GM11168 (cell line): ENCODE data around the gene NXNL1.

Experiments
- in situ Hi-C: fragments of 300-500 bp; cut with MboI; formaldehyde crosslinking; loops from one replicate; pipeline ENCODE4 v1.12.0; 2022; ENCODE audit warnings: low sequenced_read_pairs; ENCODE audit not compliant: unreplicated experiment

Gene NXNL1

GRCh38 chr19:17466487-17466850 lies 5.7 kb upstream of the NXNL1 start:
- in situ Hi-C loops, result no loop called here

DNA sequence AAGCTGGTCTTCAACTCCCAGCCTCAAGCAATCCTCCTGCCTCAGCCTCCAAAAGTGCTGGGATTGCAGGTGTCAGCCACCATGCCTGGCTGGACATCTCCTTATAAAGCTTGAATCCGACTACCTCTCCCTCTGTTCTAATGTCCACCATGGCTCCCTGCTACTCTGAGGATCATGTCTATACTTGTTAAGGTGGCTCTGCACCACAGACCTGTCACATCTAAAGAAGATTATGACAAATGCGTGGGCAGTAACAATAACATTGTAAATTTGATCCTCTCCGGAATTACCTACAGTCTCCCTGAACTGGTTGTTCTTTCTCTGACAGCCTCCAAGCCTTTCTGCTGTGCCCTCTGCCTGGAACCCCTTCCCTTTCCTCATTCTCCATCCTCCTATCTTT lies 1.8 kb downstream of the NXNL1 start:
- in situ Hi-C loops, result no loop called here

- in situ Hi-C loops, result no loop called here
Observed at GRCh38 chr19:17457616-17458015, 3.1 kb downstream of the NXNL1 start.

GRCh38 chr19:17456127-17456526 lies 4.6 kb downstream of the NXNL1 start:
- in situ Hi-C loops, result no loop called here

GRCh38 chr19:17455308-17456123 lies 5.2 kb downstream of the NXNL1 start:
- in situ Hi-C loops, result no loop called here

- in situ Hi-C loops, result no loop called here
Observed at GRCh38 chr19:17454576-17455071, 6.1 kb downstream of the NXNL1 start.

- in situ Hi-C loops, result no loop called here
Observed at GRCh38 chr19:17451820-17452219, 8.9 kb downstream of the NXNL1 start.

GRCh38 chr19:17450264-17451075 lies 10.3 kb downstream of the NXNL1 start:
- in situ Hi-C loops, result no loop called here

DNA sequence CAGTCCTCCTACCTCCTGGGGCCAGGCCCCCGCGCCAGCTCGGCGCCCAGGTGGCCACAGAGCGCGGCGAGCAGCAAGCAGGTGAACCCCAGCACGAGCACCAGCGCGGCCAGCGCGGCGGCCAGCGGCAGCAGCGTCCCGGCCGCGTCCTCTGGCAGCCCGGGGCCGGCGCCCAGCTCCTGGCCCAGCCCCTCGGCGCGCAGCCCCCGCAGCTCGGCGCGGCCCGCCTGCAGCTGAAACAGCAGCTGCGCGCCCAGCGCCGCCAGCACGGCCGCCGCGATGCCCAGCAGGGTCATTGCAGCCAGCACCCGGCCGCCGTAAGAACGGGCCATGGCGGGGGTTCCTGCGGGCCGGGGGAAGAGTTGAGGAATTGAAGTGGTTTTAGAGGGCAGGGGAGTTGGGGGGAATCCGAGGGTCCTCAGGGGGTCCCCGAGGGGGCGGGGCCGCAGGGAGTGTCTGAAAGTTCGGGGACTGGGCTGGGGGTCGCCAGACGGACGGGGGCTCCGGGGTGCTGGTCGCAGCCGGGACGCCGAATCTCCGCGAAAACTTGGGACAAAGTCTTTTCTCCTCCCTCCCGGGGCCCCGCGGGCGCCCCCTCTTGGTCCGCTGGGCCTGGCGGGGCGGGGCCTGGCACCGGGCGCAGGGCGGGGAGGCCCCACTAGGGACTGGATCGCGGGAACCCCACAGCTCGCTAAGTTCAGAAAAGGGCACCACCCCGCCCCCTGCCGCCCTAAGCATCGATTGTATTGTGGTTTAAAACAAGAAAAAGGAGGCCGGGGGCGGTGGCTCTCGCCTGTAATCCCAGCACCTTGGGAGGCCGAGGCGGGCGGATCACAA lies 12.4 kb downstream of the NXNL1 start, which contains the start of gene TMEM221:
TMEM221 (minus strand) TSS at position 538 of the 837 bp plus-strand sequence; CDS start at position 332, 206 bp downstream.
- in situ Hi-C loops, result no loop called here

DNA sequence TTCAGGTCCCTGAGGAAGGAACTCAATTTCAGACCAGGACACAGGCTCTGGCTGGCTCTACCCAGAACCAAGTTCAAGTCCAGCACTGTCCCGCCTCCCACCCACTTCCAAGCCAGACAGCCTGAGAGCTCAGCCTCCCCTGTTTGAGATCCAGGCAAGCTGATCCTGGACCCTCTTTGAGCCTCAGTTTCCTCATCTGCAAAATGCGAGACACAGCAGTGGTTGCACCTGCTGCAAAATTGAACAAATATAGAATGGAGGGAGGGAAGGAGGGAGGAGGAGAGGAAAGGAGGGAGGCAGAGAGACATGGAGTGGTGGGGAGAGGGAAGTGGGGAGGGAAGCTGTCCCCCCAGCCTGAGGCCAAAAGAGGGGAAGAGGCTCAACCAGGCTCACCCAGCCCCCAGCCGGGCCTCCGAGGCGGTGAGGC lies 13.0 kb downstream of the NXNL1 start:
- in situ Hi-C loops, result no loop called here

- in situ Hi-C loops, result no loop called here
Observed at GRCh38 chr19:17445526-17446165, 15.1 kb downstream of the NXNL1 start.

DNA sequence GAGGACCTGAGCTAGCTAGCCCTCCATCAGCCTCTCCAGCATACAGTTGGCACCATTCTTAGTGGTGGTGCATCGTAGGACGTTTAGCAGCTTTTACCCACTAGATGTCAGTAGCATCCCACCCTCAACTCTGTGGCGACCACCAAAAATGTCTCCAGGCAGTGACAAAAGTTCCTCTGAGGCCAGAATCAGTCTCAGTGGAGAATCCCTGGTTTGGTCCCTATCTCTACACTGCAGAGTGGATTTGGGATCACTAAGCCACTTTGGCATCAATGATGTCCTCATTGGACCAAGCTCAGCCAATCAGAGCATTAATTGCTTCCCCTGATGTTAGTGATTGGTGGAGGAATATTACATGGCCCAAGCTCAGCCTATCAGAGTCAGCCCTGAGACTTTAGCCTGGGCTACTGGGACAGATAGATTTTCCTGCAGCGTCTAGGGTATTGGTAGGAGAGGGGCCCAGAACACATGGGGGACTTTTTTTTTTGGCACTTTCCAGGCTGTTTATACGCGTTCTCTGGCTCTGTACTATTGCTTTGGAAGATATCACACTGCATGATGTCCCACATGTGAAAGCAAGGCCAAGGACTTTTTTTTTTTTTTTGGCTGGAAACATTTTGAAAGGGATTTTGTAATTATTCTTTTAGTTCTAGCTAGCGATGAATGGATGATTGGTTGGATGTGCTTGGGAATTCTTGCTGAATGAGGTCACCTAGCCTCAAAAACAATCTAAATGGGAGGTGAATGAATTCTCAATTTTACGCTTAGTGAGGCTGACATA lies 19.3 kb downstream of the NXNL1 start:
- in situ Hi-C loops, result no loop called here

GRCh38 chr19:17436874-17437267 lies 23.9 kb downstream of the NXNL1 start:
- in situ Hi-C loops, result no loop called here

GRCh38 chr19:17436094-17436873 lies 24.4 kb downstream of the NXNL1 start:
- in situ Hi-C loops, result no loop called here

DNA sequence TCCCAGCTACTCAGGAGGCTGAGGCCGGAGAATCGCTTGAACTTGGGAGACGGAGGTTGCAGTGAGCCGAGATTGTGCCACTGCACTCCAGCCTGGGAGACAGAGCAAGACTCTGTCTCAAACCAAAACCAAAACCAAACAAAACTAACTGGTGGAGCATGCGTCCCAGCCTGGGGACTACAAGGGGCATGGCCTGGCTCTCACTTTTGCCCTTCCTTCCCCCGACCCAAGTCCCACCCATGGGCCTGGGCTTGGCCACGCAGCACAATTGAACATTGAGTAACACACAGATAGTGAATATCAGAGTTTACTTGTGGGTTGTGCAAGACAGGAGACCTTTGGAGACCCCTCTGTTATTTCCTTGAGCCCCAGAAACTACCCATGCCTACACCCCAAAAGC lies 25.5 kb downstream of the NXNL1 start:
- in situ Hi-C loops, result no loop called here

GRCh38 chr19:17431417-17431816 lies 29.3 kb downstream of the NXNL1 start:
- in situ Hi-C loops, result no loop called here

DNA sequence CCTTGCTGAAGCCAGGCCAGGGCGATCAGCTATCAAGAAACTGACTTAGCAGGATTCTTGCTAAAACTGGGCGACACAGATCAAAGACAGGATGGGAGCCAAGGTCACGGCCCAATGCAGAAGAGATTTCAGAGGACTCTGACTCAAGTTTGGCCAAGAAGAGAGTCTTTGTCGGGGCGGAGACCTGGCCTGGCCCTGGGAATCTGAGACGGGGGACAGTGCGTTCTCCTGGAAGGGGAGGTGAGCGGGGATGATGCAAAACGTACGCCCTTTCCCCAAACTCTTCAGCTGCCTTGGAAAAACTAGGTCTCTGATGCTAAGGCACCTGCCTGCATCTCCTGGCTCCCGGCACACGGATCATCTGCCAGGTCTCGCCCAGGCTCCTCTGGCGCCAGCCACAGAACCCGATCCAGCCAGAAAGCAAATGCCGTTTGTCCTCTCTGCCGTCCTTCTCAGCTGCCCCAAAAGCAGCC lies 31.0 kb downstream of the NXNL1 start:
- in situ Hi-C loops, result no loop called here

GRCh38 chr19:17424743-17425365 lies 35.9 kb downstream of the NXNL1 start:
- in situ Hi-C loops, result no loop called here
